HG03575 (cell line): ENCODE data around the gene FAM24A.
"Not testable (repeated sequence)": the region's sequence is repeated elsewhere in the genome, so short reads cannot be mapped to it uniquely, and the experiment has no call there.

Experiments used
- ATAC-seq: cut with Tn5 transposase; IDR thresholded peaks from one replicate; pipeline ENCODE4 v1.9.1; 2021; ENCODE audit not compliant: unreplicated experiment, insufficient number of reproducible peaks, low FRiP score; ENCODE audit errors: extremely low read depth

Gene FAM24A, protein sequence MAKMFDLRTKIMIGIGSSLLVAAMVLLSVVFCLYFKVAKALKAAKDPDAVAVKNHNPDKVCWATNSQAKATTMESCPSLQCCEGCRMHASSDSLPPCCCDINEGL

GRCh38 chr10:122910310-122910709 is at the start of gene FAM24A:
Gene FAM24A (plus strand): TSS chr10:122910610. CDS start chr10:122911635, 1,025 bp downstream.
- no peak for ATAC-seq

GRCh38 chr10:122861711-122862161 is 48.7 kb upstream of the FAM24A start:
- ATAC-seq, result no peak

GRCh38 chr10:122863216-122864193 is 46.9 kb upstream of the FAM24A start:
- no peak for ATAC-seq

GRCh38 chr10:122864194-122864592 is 46.2 kb upstream of the FAM24A start:
- ATAC-seq, result no peak

DNA sequence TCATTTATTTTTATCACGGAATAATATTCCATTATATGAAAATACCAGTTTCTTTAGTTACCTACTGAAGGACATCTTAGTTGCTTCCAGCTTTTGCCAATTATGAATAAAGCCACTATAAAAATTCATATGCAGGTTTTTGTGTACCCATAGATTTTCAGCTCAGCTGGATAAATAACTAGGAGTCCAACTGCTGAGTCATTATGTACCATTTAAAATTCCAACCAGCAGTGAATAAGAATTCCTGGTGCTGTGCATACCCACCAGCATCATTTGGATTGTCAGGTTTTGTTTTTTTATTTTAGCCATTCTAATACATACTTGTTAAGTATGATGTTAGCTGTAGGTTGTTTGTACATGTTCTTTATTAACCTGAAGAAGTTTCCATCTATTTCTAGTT is 45.5 kb upstream of the FAM24A start:
- no peak for ATAC-seq

GRCh38 chr10:122866757-122867482 is 43.5 kb upstream of the FAM24A start:
- not testable (repeated sequence) for ATAC-seq

- not testable (repeated sequence) for ATAC-seq
Measured at GRCh38 chr10:122868768-122869167, 41.6 kb upstream of the FAM24A start.

GRCh38 chr10:122871947-122872346 is 38.5 kb upstream of the FAM24A start:
- not testable (repeated sequence) for ATAC-seq

DNA sequence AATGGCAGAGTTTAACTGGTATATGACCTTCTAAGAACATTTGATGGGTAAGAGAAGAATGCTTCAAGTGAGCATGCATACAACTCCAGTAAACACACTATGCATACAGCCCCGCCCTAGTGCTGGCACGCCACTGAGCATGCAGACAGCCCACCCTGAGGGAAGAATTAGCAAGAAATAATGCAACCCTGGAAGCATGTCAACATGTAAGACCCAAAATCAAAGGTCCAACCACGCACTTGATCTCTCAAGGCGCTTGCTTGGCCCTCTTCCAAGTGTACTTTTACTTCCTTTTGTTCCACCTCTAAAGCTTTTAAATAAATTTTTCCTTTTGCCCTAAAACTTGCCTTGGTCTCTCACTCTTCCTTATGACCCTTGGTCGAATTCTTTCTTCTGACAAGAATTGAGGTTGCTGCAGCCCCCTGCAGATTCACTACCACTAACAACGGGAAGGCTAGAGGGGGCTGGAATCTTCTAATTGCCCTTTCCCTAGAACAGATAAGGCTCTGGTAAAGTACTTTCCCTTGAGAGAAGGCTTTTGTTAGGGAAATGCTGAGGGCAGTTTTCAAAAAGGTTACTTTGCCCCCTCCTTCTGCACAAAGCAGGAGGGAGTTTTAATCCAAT is 34.5 kb upstream of the FAM24A start:
- ATAC-seq, result no peak

GRCh38 chr10:122876467-122876855 is 33.9 kb upstream of the FAM24A start:
- no peak for ATAC-seq

DNA sequence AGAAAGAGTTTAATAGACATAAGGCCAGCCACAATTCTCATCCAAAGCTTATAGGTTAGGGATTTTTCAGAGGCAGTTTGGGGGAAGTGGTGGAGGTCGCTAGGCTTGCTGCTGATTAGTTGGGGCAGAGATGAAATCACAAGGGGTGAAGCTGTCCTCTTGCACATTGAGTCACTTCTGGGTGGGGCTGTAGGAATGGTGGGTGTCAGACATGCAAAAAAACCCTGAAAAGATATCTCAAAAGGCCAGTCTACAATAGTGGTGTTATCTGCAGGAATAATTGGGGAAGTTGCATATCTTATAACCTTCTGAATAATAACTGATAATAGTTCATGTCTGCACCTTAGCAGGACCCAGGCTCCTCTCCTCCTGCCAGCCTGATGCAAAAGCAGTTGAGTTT is 33.1 kb upstream of the FAM24A start:
- no peak for ATAC-seq

DNA sequence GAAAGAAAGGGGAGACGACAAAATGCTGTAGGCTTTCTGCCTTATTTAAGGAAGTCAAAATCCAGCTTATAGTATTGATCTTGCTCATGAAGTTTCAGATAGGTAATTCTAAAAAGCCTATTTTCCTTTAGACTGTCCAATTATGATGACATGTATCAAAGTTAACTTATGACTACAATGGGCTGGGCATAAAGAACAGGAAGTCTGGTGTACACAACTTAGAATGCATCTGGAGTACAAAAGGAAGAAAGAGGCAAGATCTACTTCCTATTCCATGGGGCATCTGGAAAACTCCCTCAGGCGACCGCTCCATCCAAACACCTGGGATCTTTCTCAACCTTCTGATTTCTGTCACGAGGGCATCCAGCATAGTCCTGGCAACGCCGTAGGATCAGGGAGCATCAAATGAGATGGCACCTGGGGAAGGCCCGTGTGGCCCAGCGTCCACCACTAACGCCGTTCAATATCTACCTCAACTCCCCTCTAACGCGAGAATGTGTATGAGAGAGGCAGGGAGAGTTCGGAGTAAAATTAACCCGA is 31.5 kb upstream of the FAM24A start:
- ATAC-seq, result no peak

DNA sequence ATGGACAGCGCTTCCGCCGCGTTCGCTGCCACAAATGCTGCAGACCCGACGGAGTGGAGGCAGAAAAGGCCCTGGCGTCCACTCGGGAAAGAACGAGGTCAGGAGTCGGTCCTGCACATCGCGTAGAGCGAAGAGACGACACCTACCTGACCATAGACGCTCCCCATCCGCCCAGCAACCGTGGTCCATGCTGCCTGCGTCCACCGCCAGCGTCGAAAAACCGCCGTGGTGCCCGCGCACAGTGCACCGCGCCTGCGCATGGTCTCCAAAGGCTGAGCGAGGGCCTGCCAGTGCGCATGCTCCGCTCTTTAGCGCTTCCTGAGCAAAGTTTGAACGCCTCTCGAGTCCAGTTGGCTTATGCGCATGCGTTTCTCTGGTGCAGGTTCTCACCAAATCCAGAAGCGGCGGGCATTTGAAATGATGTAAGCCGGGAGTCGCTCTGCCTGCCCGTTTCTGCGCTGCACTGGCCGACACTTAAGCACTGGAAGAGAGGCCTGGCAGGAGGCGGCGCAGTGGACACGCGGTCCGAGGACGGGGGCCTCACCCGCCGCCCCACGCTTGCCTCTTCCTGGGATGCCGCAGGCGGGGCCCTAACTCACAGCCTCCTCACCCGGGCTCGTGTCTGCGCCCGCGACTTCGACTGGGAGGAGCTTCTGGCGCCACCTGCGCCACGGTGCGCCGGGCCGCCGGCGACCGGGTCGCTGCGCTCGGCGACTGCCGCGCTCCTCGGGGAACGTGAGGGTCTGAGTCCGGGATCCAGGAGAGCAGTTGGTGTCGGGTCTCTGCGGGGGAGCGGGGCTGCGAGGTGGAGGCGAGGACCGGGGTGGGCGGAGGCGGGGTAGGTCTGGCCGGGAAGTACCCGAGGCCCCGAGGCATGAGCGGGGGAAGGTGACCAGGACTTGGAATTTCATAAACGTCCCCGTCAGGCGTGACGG is 30.8 kb upstream of the FAM24A start, which contains the start of gene FAM24B:
TSS of gene FAM24B (minus strand) at position 243 of the 935 bp plus-strand sequence. CDS start 29,066 bp downstream, outside the sequence.
- ATAC-seq, result peak; percentile 46

DNA sequence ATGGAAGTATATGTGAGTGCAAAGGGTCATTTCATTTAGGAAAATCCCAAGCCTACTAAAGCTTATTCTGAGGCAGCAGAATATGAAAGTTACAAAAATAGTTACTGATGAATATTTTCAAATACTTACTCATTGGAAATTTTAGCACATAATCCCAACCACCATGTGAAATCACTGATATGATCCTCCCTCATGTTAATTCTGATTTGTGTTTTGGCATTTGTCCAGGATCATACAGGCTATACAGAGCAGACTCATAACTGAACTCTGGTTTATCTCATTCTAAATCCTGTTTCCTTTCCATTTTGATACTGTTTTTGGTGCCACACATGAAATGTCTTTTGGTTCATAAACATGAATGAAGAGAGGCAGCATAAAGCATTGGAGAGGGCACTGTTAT is 27.6 kb upstream of the FAM24A start:
- no peak for ATAC-seq

DNA sequence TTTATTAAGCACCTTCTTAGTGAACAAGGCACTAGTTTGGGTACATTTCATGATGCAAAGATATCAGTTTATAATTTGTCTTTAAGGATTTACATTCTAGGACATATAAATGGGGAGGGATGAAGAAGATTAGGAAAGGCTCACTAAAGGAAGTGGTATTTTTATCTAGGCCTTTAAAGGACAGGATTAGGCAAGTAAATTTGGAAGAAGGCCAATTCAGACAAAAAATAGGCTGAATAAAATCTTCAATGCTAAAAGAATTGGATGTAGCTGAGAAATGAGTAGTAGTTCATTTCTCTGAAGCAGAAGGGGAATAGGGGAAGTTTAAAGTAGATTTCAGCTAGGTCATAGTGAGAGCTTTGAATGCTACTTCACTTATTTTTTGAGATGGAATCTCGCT is 26.2 kb upstream of the FAM24A start:
- no peak for ATAC-seq

DNA sequence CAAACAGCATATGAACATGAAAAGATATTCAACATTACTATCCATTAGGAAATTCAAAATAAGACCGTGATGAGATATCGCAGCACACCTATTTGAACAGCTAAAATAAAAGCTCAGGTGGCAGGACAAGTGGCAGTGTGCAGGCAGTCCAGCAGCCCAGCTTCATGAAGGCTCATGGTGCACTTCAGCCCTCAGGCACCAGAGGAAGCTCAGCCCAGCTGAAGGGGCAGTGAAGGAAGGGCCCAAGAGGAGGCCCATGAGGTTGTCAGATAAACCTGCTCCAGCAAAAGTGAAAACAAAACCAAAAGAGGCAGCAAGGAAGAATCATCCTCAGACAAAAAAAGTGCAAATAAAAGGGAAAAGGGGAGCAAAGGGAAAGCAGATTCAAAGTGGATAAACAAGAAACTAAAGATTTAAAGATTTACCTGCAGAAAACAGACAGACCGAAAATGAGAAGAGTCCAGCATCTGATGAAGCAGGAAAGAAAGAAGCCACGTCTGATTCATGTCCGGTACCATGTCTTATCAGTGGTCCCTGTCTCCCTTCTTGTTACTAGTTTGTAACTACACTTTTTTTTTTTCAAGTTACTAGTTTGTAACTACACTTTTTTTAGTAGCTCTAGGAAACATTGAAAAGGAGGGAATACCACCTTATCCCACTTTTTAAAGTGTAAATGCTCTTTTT is 16.0 kb upstream of the FAM24A start:
- ATAC-seq, result no peak

- not testable (repeated sequence) for ATAC-seq
Measured at GRCh38 chr10:122903861-122904260, 6.5 kb upstream of the FAM24A start.
